OCI-LY7 (cell line): ENCODE results near the gene SBF2. TPM values are rescaled to one million over a fixed set of nuclear protein-coding genes. Genes with fewer than 3 reads are reported as not detected.

ENCODE experiments used
- BruUV-seq: library from RNA; stranded (reverse); fragments of 400-500 nt; replicated peaks from 2 replicates; lab custom pipeline; 2021; lab: Mats Ljungman, UMichigan
- CTCF ChIA-PET: fragments of 300-600 bp; sonication (Branson Sonifier 250); formaldehyde crosslinking; loops from one replicate; lab custom pipeline; 2022; ENCODE audit warnings: antibody characterized with exemption; ENCODE audit not compliant: unreplicated experiment; lab: Charles Lee
- POLR2A ChIA-PET: fragments of 300-600 bp; sonication (Branson Sonifier 250); formaldehyde crosslinking; loops from one replicate; lab custom pipeline; 2022; ENCODE audit warnings: antibody characterized with exemption; lab: Charles Lee
- DNase-seq: peaks from one replicate; pipeline ENCODE4 v3.0.0-alpha.2; 2015; ENCODE audit warnings: low spot score
- H2AFZ ChIP-seq: fragments of 200-600 bp; sonication (generic), shearing (Covaris generic); 2 replicates; pipeline ENCODE4 v1.6.1; 2014; ENCODE audit warnings: mild to moderate bottlenecking, antibody characterized with exemption, low read length, moderate library complexity
- H3K27ac ChIP-seq: fragments of 200-600 bp; sonication (generic); 2 replicates; pipeline ENCODE4 v1.5.1; 2014; ENCODE audit warnings: mixed run types, low read depth, mild to moderate bottlenecking, moderate library complexity, low read length, inconsistent platforms; ENCODE audit not compliant: poor library complexity, severe bottlenecking
- H3K36me3 ChIP-seq: fragments of 200-600 bp; sonication (generic); 2 replicates; pipeline ENCODE4 v1.6.1; 2014; ENCODE audit warnings: mild to moderate bottlenecking, antibody characterized with exemption, low read length, moderate library complexity, mixed read lengths; ENCODE audit not compliant: insufficient read depth
- H3K4me1 ChIP-seq: fragments of 200-600 bp; sonication (generic); 2 replicates; pipeline ENCODE4 v1.5.1; 2014; ENCODE audit warnings: mild to moderate bottlenecking, low read length; ENCODE audit not compliant: insufficient read depth, poor library complexity, severe bottlenecking
- H3K4me2 ChIP-seq: fragments of 200-600 bp; sonication (generic); 2 replicates; pipeline ENCODE4 v1.6.1; 2014; ENCODE audit warnings: mild to moderate bottlenecking, low read length
- H3K4me3 ChIP-seq: fragments of 200-600 bp; sonication (generic); 2 replicates; pipeline ENCODE4 v1.5.1; 2014; ENCODE audit warnings: mild to moderate bottlenecking, low read depth, low read length; ENCODE audit not compliant: poor library complexity, severe bottlenecking
- H3K79me2 ChIP-seq: fragments of 200-600 bp; sonication (generic); 2 replicates; pipeline ENCODE4 v1.6.1; 2016; ENCODE audit warnings: low read depth, mild to moderate bottlenecking, low read length, moderate library complexity, mixed read lengths; ENCODE audit not compliant: insufficient read depth
- H3K9me2 ChIP-seq: fragments of 200-600 bp; sonication (generic); 2 replicates; pipeline ENCODE4 v1.6.1; 2016; ENCODE audit warnings: mild to moderate bottlenecking, low read length, mixed read lengths; ENCODE audit not compliant: insufficient read depth
- H3K9me3 ChIP-seq: fragments of 200-600 bp; sonication (generic); 2 replicates; pipeline ENCODE4 v1.6.1; 2014; ENCODE audit warnings: mild to moderate bottlenecking, mixed run types, low read length, mixed read lengths
- H4K20me1 ChIP-seq: fragments of 200-600 bp; sonication (generic); 2 replicates; pipeline ENCODE4 v1.6.1; 2014; ENCODE audit warnings: mild to moderate bottlenecking, antibody characterized with exemption, low read length, moderate library complexity, mixed read lengths; ENCODE audit not compliant: insufficient read depth
- EZH2phosphoT487 ChIP-seq: fragments of 200-600 bp; sonication (generic); IDR thresholded peaks from 2 replicates; pipeline ENCODE4 v1.6.1; 2018; ENCODE audit warnings: low read depth, borderline replicate concordance, mild to moderate bottlenecking, mixed run types, antibody characterized with exemption, low read length, moderate library complexity, mixed read lengths
- intact Hi-C: fragments of 100-400 bp; cut with micrococcal nuclease; formaldehyde crosslinking; loops from one replicate; pipeline ENCODE4 v1.10.0; 2022; ENCODE audit not compliant: unreplicated experiment
- total RNA-seq, 2 experiments: library from RNA; depleted of rRNA in 1 of 2; stranded (reverse); fragments of >200 nt in 1 of 2; shearing (Covaris generic) in 1 of 2; gene quantifications; 2 replicates each; pipeline ENCODE4 v1.2.3, GENCODE V29; 2014 to 2022
- TF ChIP-seq, protein P1 (sequence below): fragments of 200-600 bp; sonication (generic); conservative IDR thresholded peaks from 2 replicates; pipeline ENCODE4 v1.5.1; 2014; ENCODE audit warnings: mild to moderate bottlenecking, antibody characterized with exemption, low read length, moderate library complexity, mixed read lengths

SBF2 gene
- total RNA-seq, 2 experiments from 2014 or later = 12.9 to 14.3 TPM

GRCh38 chr11:9738116-9738515 lies 555.9 kb downstream of the SBF2 start:
- peaks cover 92% of the 10 kb centered on the region for H3K36me3 ChIP-seq
- intact Hi-C loops = no loop called here
- no peaks in the 10 kb centered on the region for H4K20me1 ChIP-seq
- ChIA-PET POLR2A (interaction anchor here (0.7 to 3.9 kb wide), 19 partner anchors 10 to 143 kb away, joined by 3 to 33 read pairs (median 4); no protein-coding TSS in a partner anchor), CTCF (interaction anchor here (0.9 kb wide), 1 partner anchor 57 kb away, joined by 3 read pairs; no protein-coding TSS in a partner anchor)
- H3K4me1 ChIP-seq = peaks cover 63% of the 10 kb centered on the region
- peak overlapping the region; percentile 47 for H3K4me3 ChIP-seq
- peak overlapping the region; percentile 94 for H3K27ac ChIP-seq
- TF ChIP-seq EZH2phosphoT487 = no peak
- TF ChIP-seq, protein P1, sequence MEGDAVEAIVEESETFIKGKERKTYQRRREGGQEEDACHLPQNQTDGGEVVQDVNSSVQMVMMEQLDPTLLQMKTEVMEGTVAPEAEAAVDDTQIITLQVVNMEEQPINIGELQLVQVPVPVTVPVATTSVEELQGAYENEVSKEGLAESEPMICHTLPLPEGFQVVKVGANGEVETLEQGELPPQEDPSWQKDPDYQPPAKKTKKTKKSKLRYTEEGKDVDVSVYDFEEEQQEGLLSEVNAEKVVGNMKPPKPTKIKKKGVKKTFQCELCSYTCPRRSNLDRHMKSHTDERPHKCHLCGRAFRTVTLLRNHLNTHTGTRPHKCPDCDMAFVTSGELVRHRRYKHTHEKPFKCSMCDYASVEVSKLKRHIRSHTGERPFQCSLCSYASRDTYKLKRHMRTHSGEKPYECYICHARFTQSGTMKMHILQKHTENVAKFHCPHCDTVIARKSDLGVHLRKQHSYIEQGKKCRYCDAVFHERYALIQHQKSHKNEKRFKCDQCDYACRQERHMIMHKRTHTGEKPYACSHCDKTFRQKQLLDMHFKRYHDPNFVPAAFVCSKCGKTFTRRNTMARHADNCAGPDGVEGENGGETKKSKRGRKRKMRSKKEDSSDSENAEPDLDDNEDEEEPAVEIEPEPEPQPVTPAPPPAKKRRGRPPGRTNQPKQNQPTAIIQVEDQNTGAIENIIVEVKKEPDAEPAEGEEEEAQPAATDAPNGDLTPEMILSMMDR = no peak
- BruUV-seq = no TSS peak
- DNase-seq = peak; percentile 79
- H3K9me3 ChIP-seq = peaks cover 23% of the 10 kb centered on the region
- H3K79me2 ChIP-seq = peaks cover 82% of the 10 kb centered on the region; the same call in 1 of the 2 replicates
- H2AFZ ChIP-seq = no peak overlapping the region
- no peaks in the 10 kb centered on the region for H3K9me2 ChIP-seq
- H3K4me2 ChIP-seq = peak overlapping the region; percentile 86

- H3K4me3 ChIP-seq = no peak overlapping the region
- intact Hi-C loops = no loop called here
- H3K79me2 ChIP-seq = peaks cover 72% of the 10 kb centered on the region; the same call in 1 of the 2 replicates
Measured at GRCh38 chr11:9736365-9736764, 557.7 kb downstream of the SBF2 start.

More at GRCh38 chr11:9736365-9736764, 557.7 kb downstream of the SBF2 start:
- Histone ChIP-seq H2AFZ (no peak overlapping the region), H3K4me1 (peaks cover 65% of the 10 kb centered on the region), H3K36me3 (peaks cover 96% of the 10 kb centered on the region), H4K20me1 (no peaks in the 10 kb centered on the region), H3K27ac (peak overlapping the region; percentile 94), H3K9me3 (peaks cover 20% of the 10 kb centered on the region), H3K9me2 (no peaks in the 10 kb centered on the region), H3K4me2 (peak overlapping the region; percentile 34)
- BruUV-seq = no TSS peak
- TF ChIP-seq, protein P1 = no peak
- no peak for TF ChIP-seq EZH2phosphoT487
- ChIA-PET CTCF (interaction anchor here (0.8 to 0.9 kb wide), 2 partner anchors 44 to 60 kb away, joined by 3 to 4 read pairs; no protein-coding TSS in a partner anchor), POLR2A (interaction anchor here (0.5 to 3.9 kb wide), 11 partner anchors 9 to 1073 kb away, joined by 3 to 33 read pairs (median 4); partner anchors contain the start of gene EIF4G2)
- no peak for DNase-seq
